NOMO-1 treated with DMSO at 0.1 percent for 48 hours (cell line): ENCODE measurements around the gene FXYD6.
A peak's percentile ranks its signal among the peaks of the same experiment; 100 is the strongest.

Experiments used
- DNase-seq: peaks from one replicate; lab custom pipeline; 2025; ENCODE audit not compliant: unreplicated experiment; lab: John Stamatoyannopoulos, UW

Gene FXYD6

GRCh38 chr11:117851852-117852251 is 24.6 kb downstream of the FXYD6 start:
- no peak for DNase-seq

GRCh38 chr11:117851106-117851505 is 25.4 kb downstream of the FXYD6 start:
- DNase-seq = no peak

GRCh38 chr11:117849781-117850414 is 26.6 kb downstream of the FXYD6 start:
- DNase-seq = no peak

- peak; percentile 57 for DNase-seq
Observed at GRCh38 chr11:117843666-117844484, 32.6 kb downstream of the FXYD6 start.

- peak; percentile 81 for DNase-seq
Observed at GRCh38 chr11:117842131-117842941, 34.1 kb downstream of the FXYD6 start.

- DNase-seq = no peak
Observed at GRCh38 chr11:117841551-117842031, 34.9 kb downstream of the FXYD6 start.

GRCh38 chr11:117840881-117841550 is 35.4 kb downstream of the FXYD6 start:
- DNase-seq = no peak

GRCh38 chr11:117839936-117840813 is 36.3 kb downstream of the FXYD6 start:
- no peak for DNase-seq

GRCh38 chr11:117839380-117839881 is 37.0 kb downstream of the FXYD6 start:
- DNase-seq = peak; percentile 60

- no peak for DNase-seq
Observed at GRCh38 chr11:117838901-117839300, 37.6 kb downstream of the FXYD6 start.

- no peak for DNase-seq
Observed at GRCh38 chr11:117837791-117838190, 38.7 kb downstream of the FXYD6 start.

GRCh38 chr11:117837070-117837776 is 39.2 kb downstream of the FXYD6 start:
- DNase-seq = no peak

- peak; percentile 66 for DNase-seq
Observed at GRCh38 chr11:117836077-117836960, 40.1 kb downstream of the FXYD6 start.

GRCh38 chr11:117835576-117835975 is 40.9 kb downstream of the FXYD6 start:
- DNase-seq = no peak

GRCh38 chr11:117834838-117835443 is 41.5 kb downstream of the FXYD6 start:
- DNase-seq = no peak

GRCh38 chr11:117834068-117834810 is 42.2 kb downstream of the FXYD6 start:
- DNase-seq = no peak

- DNase-seq = no peak
Observed at GRCh38 chr11:117833401-117833891, 43.0 kb downstream of the FXYD6 start.
